ENCODE measurements around the gene LEFTY2. TPM values are rescaled to one million over a fixed set of nuclear protein-coding genes. Genes with fewer than 3 reads are reported as not detected.

Gene LEFTY2
- total and polyA plus RNA-seq, 9 of the 15 experiments (the other 6 are each of a cell fraction or from before 2014, with no cell fraction given): 0.04 to 0.14 TPM; not detected in 7

GRCh38 chr1:225973158-225973557 is 32.1 kb upstream of the LEFTY2 start (continued):
- no peak for TF ChIP-seq ELK3 (CRISPR knock-in tag; IDR thresholded peaks at IDR 0.05)
- no peak for TF ChIP-seq TAF9B (IDR thresholded peaks at IDR 0.05; ENCODE audit: partially characterized antibody)
- TF ChIP-seq PTTG1 (tag; IDR thresholded peaks at IDR 0.05; ENCODE audit: low read depth): no peak
- TF ChIP-seq SNAPC5 (CRISPR knock-in tag; IDR thresholded peaks at IDR 0.05): no peak
- TF ChIP-seq FOS (IDR thresholded peaks at IDR 0.05; ENCODE audit: extremely low read depth, insufficient read length): no peak
- TF ChIP-seq TFE3 (CRISPR knock-in tag; IDR thresholded peaks at IDR 0.05): no peak
- no peak for TF ChIP-seq GABPA (tag; conservative IDR thresholded peaks at IDR 0.05; ENCODE audit: low read depth)
- TF ChIP-seq ZNF134 (CRISPR knock-in tag; conservative IDR thresholded peaks at IDR 0.05): no peak
- no peak for TF ChIP-seq HNRNPLL (IDR thresholded peaks at IDR 0.05; ENCODE audit: low read depth, low read length, poor library complexity, severe bottlenecking)
- TF ChIP-seq CHAMP1 (IDR thresholded peaks at IDR 0.05): no peak
- no peak for TF ChIP-seq PCBP1 (IDR thresholded peaks at IDR 0.05; ENCODE audit: low read depth, low read length, poor library complexity, severe bottlenecking)
- TF ChIP-seq ELF4 (CRISPR knock-in tag; IDR thresholded peaks at IDR 0.05): no peak
- TF ChIP-seq SMARCE1 (IDR thresholded peaks at IDR 0.05): no peak
- TF ChIP-seq KLF10 (CRISPR knock-in tag; IDR thresholded peaks at IDR 0.05): no peak
- TF ChIP-seq ARID3A (IDR thresholded peaks at IDR 0.05; ENCODE audit: borderline replicate concordance, low read depth, low read length): no peak
- TF ChIP-seq ZNF695 (CRISPR knock-in tag; IDR thresholded peaks at IDR 0.05): no peak
- no peak for TF ChIP-seq E2F8 (IDR thresholded peaks at IDR 0.05; ENCODE audit: low read depth, partially characterized antibody)
- no peak for TF ChIP-seq KAT8 (IDR thresholded peaks at IDR 0.05; ENCODE audit: low read depth)
- no peak for TF ChIP-seq ZKSCAN8 (CRISPR knock-in tag; IDR thresholded peaks at IDR 0.05)
